CD1c-positive myeloid dendritic cell (primary cell): ENCODE results near the gene LYVE1.
"Not testable (repeated sequence)": the region's sequence is repeated elsewhere in the genome, so short reads cannot be mapped to it uniquely, and the experiment has no call there.

Experiments
- DNase-seq: peaks from one replicate; pipeline ENCODE4 v3.0.0-alpha.2; 2016; ENCODE audit errors: extremely low spot score

The LYVE1 gene

GRCh38 chr11:10568486-10568941, at the start of gene LYVE1:
LYVE1 (minus strand) TSS chr11:10568665; CDS start chr11:10568532, 133 bp downstream.
- DNase-seq: peak; percentile 6

GRCh38 chr11:10617551-10617950, 49.1 kb upstream of the LYVE1 start:
- DNase-seq: no peak

GRCh38 chr11:10611979-10612862, 43.8 kb upstream of the LYVE1 start:
- peak; percentile 38 for DNase-seq

GRCh38 chr11:10609636-10610035, 41.2 kb upstream of the LYVE1 start:
- no peak for DNase-seq

- peak; percentile 49 for DNase-seq
Measured at GRCh38 chr11:10608584-10608983, 40.1 kb upstream of the LYVE1 start.

GRCh38 chr11:10607462-10608132, 39.1 kb upstream of the LYVE1 start:
- no peak for DNase-seq

GRCh38 chr11:10606536-10607208, 38.2 kb upstream of the LYVE1 start:
- peak; percentile 83 for DNase-seq

GRCh38 chr11:10605941-10606381, 37.5 kb upstream of the LYVE1 start:
- DNase-seq: peak; percentile 62

- no peak for DNase-seq
Measured at GRCh38 chr11:10604798-10605197, 36.3 kb upstream of the LYVE1 start.

- DNase-seq: no peak
Measured at GRCh38 chr11:10604340-10604748, 35.9 kb upstream of the LYVE1 start.

- no peak for DNase-seq
Measured at GRCh38 chr11:10603721-10604297, 35.3 kb upstream of the LYVE1 start.

GRCh38 chr11:10602945-10603344, 34.5 kb upstream of the LYVE1 start:
- DNase-seq: no peak

- no peak for DNase-seq
Measured at GRCh38 chr11:10602366-10602765, 33.9 kb upstream of the LYVE1 start.

- peak; percentile 66 for DNase-seq
Measured at GRCh38 chr11:10601837-10602236, 33.4 kb upstream of the LYVE1 start.

GRCh38 chr11:10600570-10601248, 32.2 kb upstream of the LYVE1 start:
- no peak for DNase-seq

GRCh38 chr11:10599388-10600175, 31.1 kb upstream of the LYVE1 start:
- no peak for DNase-seq

GRCh38 chr11:10598816-10599215, 30.4 kb upstream of the LYVE1 start:
- DNase-seq: no peak

GRCh38 chr11:10597877-10598351, 29.4 kb upstream of the LYVE1 start:
- peak; percentile 69 for DNase-seq

- not testable (repeated sequence) for DNase-seq
Measured at GRCh38 chr11:10595840-10596239, 27.4 kb upstream of the LYVE1 start.

GRCh38 chr11:10594407-10594806, 25.9 kb upstream of the LYVE1 start:
- DNase-seq: no peak
